Coronary artery (tissue), 2 donors: ENCODE measurements around the gene CDH11.

Experiments used
- DNase-seq: peaks from one replicate; pipeline ENCODE4 v3.0.0-alpha.2; 2017; ENCODE audit warnings: low spot score
- H3K27ac ChIP-seq, 2 donors: fragments of 200-600 bp; sonication (generic); one replicate each; pipeline ENCODE4 v1.5.1; 2016 to 2019
- H3K4me3 ChIP-seq: fragments of 200-600 bp; sonication (generic); 2 replicates; pipeline ENCODE4 v1.5.1; 2016; ENCODE audit warnings: mild to moderate bottlenecking, moderate library complexity
- TF ChIP-seq, protein P1 (sequence below): fragments of 200-600 bp; sonication (generic); IDR thresholded peaks from one replicate; pipeline ENCODE4 v1.5.1; 2019; ENCODE audit warnings: antibody characterized with exemption

Gene CDH11

GRCh38 chr16:65065031-65065430 is 56.8 kb downstream of the CDH11 start:
- TF ChIP-seq, protein P1, sequence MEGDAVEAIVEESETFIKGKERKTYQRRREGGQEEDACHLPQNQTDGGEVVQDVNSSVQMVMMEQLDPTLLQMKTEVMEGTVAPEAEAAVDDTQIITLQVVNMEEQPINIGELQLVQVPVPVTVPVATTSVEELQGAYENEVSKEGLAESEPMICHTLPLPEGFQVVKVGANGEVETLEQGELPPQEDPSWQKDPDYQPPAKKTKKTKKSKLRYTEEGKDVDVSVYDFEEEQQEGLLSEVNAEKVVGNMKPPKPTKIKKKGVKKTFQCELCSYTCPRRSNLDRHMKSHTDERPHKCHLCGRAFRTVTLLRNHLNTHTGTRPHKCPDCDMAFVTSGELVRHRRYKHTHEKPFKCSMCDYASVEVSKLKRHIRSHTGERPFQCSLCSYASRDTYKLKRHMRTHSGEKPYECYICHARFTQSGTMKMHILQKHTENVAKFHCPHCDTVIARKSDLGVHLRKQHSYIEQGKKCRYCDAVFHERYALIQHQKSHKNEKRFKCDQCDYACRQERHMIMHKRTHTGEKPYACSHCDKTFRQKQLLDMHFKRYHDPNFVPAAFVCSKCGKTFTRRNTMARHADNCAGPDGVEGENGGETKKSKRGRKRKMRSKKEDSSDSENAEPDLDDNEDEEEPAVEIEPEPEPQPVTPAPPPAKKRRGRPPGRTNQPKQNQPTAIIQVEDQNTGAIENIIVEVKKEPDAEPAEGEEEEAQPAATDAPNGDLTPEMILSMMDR = no peak
- no peak overlapping the region for H3K4me3 ChIP-seq
- no peak for DNase-seq
- H3K27ac ChIP-seq = no peak overlapping the region

DNA sequence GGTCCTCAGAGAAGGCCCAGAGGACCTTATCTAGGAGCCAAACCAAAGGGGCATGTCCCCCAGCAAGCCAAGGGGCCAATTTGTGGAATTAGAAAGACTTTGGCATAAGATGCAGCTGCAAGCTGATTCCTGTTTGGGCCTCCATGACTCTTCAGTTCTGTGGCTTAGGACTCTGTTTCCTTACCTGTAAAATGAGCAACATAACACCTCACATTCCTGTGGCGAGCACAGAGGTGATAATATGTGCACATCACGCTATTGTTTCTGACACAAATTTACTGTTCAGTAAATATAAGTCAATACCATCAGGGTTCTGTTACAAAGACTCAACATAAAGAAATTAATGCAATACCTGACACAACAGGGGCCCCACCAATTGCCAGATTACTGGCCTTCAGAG is 57.7 kb downstream of the CDH11 start:
- TF ChIP-seq, protein P1 = no peak
- H3K4me3 ChIP-seq = no peak overlapping the region
- DNase-seq = no peak
- H3K27ac ChIP-seq = no peak overlapping the region

DNA sequence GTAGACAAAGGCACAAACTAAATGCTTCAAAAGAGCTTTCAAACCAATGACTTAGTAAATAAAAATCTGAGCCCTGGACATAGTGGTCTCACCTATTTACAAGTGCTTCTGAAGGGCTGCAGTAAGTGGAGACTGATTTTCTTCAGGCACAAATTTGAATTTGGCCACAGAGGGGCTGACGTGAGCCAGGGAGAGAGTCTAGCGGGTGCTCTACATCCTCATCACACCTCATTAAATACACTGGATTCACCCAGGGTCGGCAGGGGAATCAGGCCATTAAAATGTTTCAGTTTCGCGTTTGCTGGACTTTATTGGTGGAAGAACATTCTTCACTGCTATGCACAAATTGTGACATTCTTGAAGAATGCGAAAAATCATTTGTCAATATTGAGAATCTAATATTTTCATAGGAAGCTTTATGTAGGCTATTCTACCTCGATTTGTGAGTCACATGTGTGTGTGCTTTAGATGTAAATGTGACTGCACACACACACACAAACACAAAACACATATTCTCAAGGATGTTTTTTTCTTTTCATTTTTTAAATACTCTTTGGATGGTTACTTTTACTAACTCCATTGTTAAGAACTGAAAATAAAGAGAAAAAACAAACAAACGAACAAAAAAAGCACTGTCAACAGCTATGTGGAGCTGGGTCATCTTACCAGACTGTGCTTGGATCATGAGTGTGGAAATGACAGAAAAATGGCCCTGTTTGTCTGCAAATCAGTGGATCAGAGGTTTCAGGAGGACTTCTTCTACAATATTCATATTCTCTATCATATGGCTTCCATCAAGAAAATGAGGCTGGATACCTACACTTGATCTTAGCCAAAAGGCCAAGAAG is 58.9 kb downstream of the CDH11 start:
- DNase-seq = no peak
- H3K4me3 ChIP-seq = no peak overlapping the region
- TF ChIP-seq, protein P1 = no peak
- no peak overlapping the region for H3K27ac ChIP-seq

- Histone ChIP-seq H3K4me3 (no peak overlapping the region), H3K27ac (no peak overlapping the region)
- TF ChIP-seq, protein P1 = no peak
- no peak for DNase-seq
These were observed 59.8 kb downstream of the CDH11 start for GRCh38 chr16:65061935-65062518.

DNA sequence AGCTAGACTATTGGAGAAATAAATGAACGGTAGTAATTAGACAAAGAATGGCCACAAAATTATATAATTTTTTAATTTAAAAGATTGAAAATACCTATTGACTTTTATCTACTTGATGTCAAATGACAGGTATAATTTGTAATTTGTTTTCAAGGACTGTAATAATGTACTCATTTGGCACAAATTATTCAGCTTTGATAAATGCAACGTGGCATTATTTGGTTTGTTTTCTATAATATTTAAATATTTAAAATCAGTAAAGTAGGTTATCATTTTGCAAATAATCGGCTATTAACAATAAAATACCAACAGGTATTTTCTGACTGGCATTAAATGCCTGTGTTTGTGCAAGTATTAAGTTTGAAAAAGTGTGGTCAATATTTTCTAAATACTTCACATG is 60.6 kb downstream of the CDH11 start:
- no peak for DNase-seq
- Histone ChIP-seq H3K27ac (no peak overlapping the region), H3K4me3 (no peak overlapping the region)
- TF ChIP-seq, protein P1 = no peak

DNA sequence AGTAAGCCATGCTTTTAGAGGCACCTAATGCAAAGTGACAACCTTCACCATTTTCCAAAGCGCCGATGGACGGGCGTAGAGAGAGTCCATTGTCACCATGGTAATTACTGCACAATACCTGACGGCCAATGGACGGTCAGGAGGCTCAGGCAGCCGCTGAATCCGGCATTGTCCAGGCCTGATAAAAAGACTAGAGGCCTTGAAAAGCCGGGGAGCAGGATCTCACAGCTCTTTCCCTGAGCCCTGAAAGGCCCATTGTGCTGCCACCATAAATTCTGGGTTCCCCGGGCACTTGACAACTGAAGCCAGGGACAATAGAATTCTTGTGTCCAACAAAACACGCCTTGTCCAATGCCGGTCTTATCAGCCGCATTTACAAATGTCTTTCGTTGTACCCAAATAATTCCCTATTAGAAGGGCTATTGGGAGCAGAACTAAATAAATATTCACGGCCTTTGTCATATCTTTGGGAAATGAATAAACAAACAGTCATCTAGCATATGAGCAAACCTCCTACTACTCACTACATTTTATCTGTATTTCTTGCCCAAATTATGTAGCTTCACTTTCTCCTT is 62.4 kb downstream of the CDH11 start:
- Histone ChIP-seq H3K27ac (no peak overlapping the region), H3K4me3 (no peak overlapping the region)
- TF ChIP-seq, protein P1 = no peak
- DNase-seq = no peak
